ENCODE measurements around the gene RXFP3. TPM values are rescaled to one million over a fixed set of nuclear protein-coding genes. Genes with fewer than 3 reads are reported as not detected.

Gene RXFP3

DNA sequence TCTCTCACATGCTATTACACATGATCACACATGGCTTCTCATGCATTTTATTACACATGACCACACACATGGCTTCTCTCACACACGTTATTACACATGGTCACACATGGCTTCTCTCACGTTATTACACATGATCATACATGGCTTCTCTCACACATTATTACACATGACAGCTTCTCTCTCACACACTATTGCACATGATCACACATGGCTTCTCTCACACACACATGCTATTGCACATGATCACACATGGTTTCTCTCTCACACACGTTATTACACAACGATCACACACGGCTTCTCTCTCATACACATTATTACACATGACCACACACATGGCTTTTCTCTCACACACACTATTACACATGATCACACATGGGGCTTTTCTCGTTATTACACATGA, 49.3 kb downstream of the RXFP3 start:
- H2BK120ac ChIP-seq (ENCODE audit: low read depth, low read length) = no peak overlapping the region
- H2AK5ac ChIP-seq (ENCODE audit: low read depth, low read length) = no peak overlapping the region
- H4K91ac ChIP-seq (ENCODE audit: low read depth, low read length, poor library complexity) = no peak overlapping the region
- H3K4me2 ChIP-seq (ENCODE audit: insufficient read depth, low read length, poor library complexity, severe bottlenecking) = no peak overlapping the region
- H3K14ac ChIP-seq (ENCODE audit: low read length) = no peak overlapping the region
- H3K23ac ChIP-seq (ENCODE audit: low read depth, low read length, poor library complexity) = no peak overlapping the region
- H2BK15ac ChIP-seq (ENCODE audit: low read length) = no peak overlapping the region
- no peaks in the 10 kb centered on the region for H3K4me1 ChIP-seq (ENCODE audit: control insufficient read depth in 2 of 2, insufficient read depth in 1 of 2, low read depth in 1 of 2, low read length in 2 of 2)
- H2BK12ac ChIP-seq (ENCODE audit: low read length) = no peak overlapping the region
- H3K4me3 ChIP-seq (ENCODE audit: low read length in 2 of 2) = no peak overlapping the region
- no peak overlapping the region for H3K27ac ChIP-seq (replicated peaks; ENCODE audit: low read length)
- no peak for DNase-seq (ENCODE audit: low spot score)
- no peaks in the 10 kb centered on the region for H3K79me1 ChIP-seq (ENCODE audit: low read depth, low read length)
- no peak overlapping the region for H3K9ac ChIP-seq (ENCODE audit: low read depth, low read length, poor library complexity)
- H2BK5ac ChIP-seq (ENCODE audit: low read length) = no peak overlapping the region
- H3K4ac ChIP-seq (ENCODE audit: low read length) = no peak overlapping the region
- H4K8ac ChIP-seq (ENCODE audit: low read depth, low read length) = no peak overlapping the region
- no peak overlapping the region for H3K18ac ChIP-seq (ENCODE audit: low read length)
- 100% methylated on average over 2 of the region's 6 CpGs; no CpG with 5 or more reads in 1 of the 2 donors for WGBS, 2 donors (ENCODE audit: extremely low coverage in 2 of 2, insufficient read length in 2 of 2, insufficient replicate concordance in 1 of 2)
- H3K36me3 ChIP-seq (replicated peaks in 1 of 2; ENCODE audit: control insufficient read depth in 2 of 2, insufficient read depth in 2 of 2, low read length in 2 of 2) = peaks cover 13 to 32% of the 10 kb centered on the region in 2 donors
- peaks cover 0 to 2% of the 10 kb centered on the region in 2 donors for H3K9me3 ChIP-seq (replicated peaks in 1 of 2; ENCODE audit: control insufficient read depth in 2 of 2, insufficient read depth in 1 of 2, low read depth in 1 of 2, low read length in 2 of 2)
- no peak overlapping the region for H2AFZ ChIP-seq (ENCODE audit: low read length)
- H3K27me3 ChIP-seq (ENCODE audit: control insufficient read depth in 3 of 3, insufficient read depth in 3 of 3, low read depth in 1 of 3, low read length in 3 of 3) = no peaks in the 10 kb centered on the region

Small RNAs within 50 kb of the gene (small RNA-seq; reads per million reads assigned to genes)
- not detected for gene RNU6-923P (ENCODE audit: insufficient read depth)

All from neuronal stem cell (in vitro differentiated cells).